Keratinocyte (primary cell): ENCODE data around the gene CEMIP2.

Source experiments
- EZH2 ChIP-seq: IDR thresholded peaks from one replicate; pipeline ENCODE4 v1.6.1; 2012; ENCODE audit warnings: inconsistent platforms, mild to moderate bottlenecking, low read length, moderate library complexity
- TF ChIP-seq, protein P1 (sequence below), 3 experiments: IDR thresholded peaks in 1 of 3; conservative IDR thresholded peaks in 1 of 3; optimal IDR thresholded peaks in 1 of 3; 2 replicates in 2 of 3; 3 replicates in 1 of 3; pipeline versions ENCODE3 to v1.5.1; 2011; ENCODE audit warnings: low read length in 3 of 3, mild to moderate bottlenecking in 3 of 3, moderate library complexity in 2 of 3, control low read depth in 1 of 3, inconsistent platforms in 1 of 3; ENCODE audit not compliant: insufficient read depth in 2 of 3; ENCODE audit errors: extremely low read depth in 1 of 3

DNA sequence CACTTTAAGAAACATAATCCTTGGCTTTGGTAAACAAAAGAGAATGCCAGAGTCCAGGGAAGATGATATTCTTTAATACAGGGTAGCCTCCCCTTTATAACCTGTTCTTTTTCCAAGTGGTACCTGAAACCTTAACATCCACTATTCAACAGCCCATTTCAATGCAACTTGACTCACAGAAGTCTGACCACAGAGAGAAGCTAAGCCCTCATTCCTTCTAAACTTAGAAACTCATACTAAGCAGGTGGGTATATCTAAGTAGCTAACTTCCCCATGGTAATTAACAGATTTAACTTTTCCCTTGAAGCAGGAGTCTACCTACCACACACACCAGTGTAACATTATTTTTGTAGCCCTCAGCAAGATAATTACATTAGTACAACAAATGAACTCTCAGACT lies 91.9 kb downstream of the CEMIP2 start:
- TF ChIP-seq, protein P1, sequence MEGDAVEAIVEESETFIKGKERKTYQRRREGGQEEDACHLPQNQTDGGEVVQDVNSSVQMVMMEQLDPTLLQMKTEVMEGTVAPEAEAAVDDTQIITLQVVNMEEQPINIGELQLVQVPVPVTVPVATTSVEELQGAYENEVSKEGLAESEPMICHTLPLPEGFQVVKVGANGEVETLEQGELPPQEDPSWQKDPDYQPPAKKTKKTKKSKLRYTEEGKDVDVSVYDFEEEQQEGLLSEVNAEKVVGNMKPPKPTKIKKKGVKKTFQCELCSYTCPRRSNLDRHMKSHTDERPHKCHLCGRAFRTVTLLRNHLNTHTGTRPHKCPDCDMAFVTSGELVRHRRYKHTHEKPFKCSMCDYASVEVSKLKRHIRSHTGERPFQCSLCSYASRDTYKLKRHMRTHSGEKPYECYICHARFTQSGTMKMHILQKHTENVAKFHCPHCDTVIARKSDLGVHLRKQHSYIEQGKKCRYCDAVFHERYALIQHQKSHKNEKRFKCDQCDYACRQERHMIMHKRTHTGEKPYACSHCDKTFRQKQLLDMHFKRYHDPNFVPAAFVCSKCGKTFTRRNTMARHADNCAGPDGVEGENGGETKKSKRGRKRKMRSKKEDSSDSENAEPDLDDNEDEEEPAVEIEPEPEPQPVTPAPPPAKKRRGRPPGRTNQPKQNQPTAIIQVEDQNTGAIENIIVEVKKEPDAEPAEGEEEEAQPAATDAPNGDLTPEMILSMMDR (optimal IDR thresholded peaks at IDR 0.05 in 1 of 3, IDR thresholded peaks at IDR 0.05 in 1 of 3, conservative IDR thresholded peaks at IDR 0.05 in 1 of 3; ENCODE audit: extremely low read depth in 1 of 3, insufficient read depth in 2 of 3, low read length in 3 of 3), result no peak
- no peak for TF ChIP-seq EZH2
